Measurements from ENCODE around the gene PLPP3.

Gene PLPP3

GRCh38 chr1:56493826-56494225 is 85.5 kb downstream of the PLPP3 start:
- DNase-seq = no peak

GRCh38 chr1:56491441-56491840 is 87.9 kb downstream of the PLPP3 start:
- DNase-seq = no peak

- DNase-seq = no peak
Measured at GRCh38 chr1:56490619-56491018, 88.7 kb downstream of the PLPP3 start.

GRCh38 chr1:56489695-56490094 is 89.7 kb downstream of the PLPP3 start:
- DNase-seq = no peak

GRCh38 chr1:56484695-56485094 is 94.7 kb downstream of the PLPP3 start:
- no peak for DNase-seq

- DNase-seq = no peak
Measured at GRCh38 chr1:56483104-56483503, 96.3 kb downstream of the PLPP3 start.

- no peak for DNase-seq
Measured at GRCh38 chr1:56482486-56482885, 96.9 kb downstream of the PLPP3 start.

- DNase-seq = no peak
Measured at GRCh38 chr1:56481140-56481694, 98.1 kb downstream of the PLPP3 start.

- DNase-seq = no peak
Measured at GRCh38 chr1:56478734-56479133, 100.6 kb downstream of the PLPP3 start.

GRCh38 chr1:56477164-56478111 is 101.9 kb downstream of the PLPP3 start:
- DNase-seq = no peak

- DNase-seq = no peak
Measured at GRCh38 chr1:56473582-56474270, 105.6 kb downstream of the PLPP3 start.

GRCh38 chr1:56472860-56473259 is 106.5 kb downstream of the PLPP3 start:
- no peak for DNase-seq

- DNase-seq = no peak
Measured at GRCh38 chr1:56469640-56470371, 109.6 kb downstream of the PLPP3 start.

GRCh38 chr1:56468518-56468917 is 110.8 kb downstream of the PLPP3 start:
- no peak for DNase-seq

GRCh38 chr1:56466538-56466937 is 112.8 kb downstream of the PLPP3 start:
- no peak for DNase-seq

- no peak for DNase-seq
Measured at GRCh38 chr1:56464294-56464693, 115.1 kb downstream of the PLPP3 start.

- no peak for DNase-seq
Measured at GRCh38 chr1:56463376-56463775, 116.0 kb downstream of the PLPP3 start.

GRCh38 chr1:56462209-56462608 is 117.2 kb downstream of the PLPP3 start:
- no peak for DNase-seq

- no peak for DNase-seq
Measured at GRCh38 chr1:56461158-56462127, 117.9 kb downstream of the PLPP3 start.

GRCh38 chr1:56459260-56459659 is 120.1 kb downstream of the PLPP3 start:
- DNase-seq = no peak

- DNase-seq = no peak
Measured at GRCh38 chr1:56457756-56458375, 121.5 kb downstream of the PLPP3 start.
